GM19035 (cell line): Measurements from ENCODE around the gene PAK4.

Source experiments
- ATAC-seq: cut with Tn5 transposase; IDR thresholded peaks from one replicate; pipeline ENCODE4 v1.9.1; 2021; ENCODE audit not compliant: unreplicated experiment

Gene PAK4

GRCh38 chr19:39162441-39163043 lies 37.0 kb downstream of the PAK4 start:
- no peak for ATAC-seq

- no peak for ATAC-seq
These were observed 38.0 kb downstream of the PAK4 start for GRCh38 chr19:39163621-39164020.

- ATAC-seq, result no peak
These were observed 38.7 kb downstream of the PAK4 start for GRCh38 chr19:39164289-39164688.

GRCh38 chr19:39165857-39166256 lies 40.3 kb downstream of the PAK4 start:
- ATAC-seq, result no peak

GRCh38 chr19:39166571-39167391 lies 41.2 kb downstream of the PAK4 start:
- no peak for ATAC-seq

- ATAC-seq, result no peak
These were observed 42.1 kb downstream of the PAK4 start for GRCh38 chr19:39167461-39168257.

GRCh38 chr19:39168258-39169142 lies 42.9 kb downstream of the PAK4 start:
- ATAC-seq, result no peak

GRCh38 chr19:39169143-39169810 lies 43.7 kb downstream of the PAK4 start:
- ATAC-seq, result no peak

GRCh38 chr19:39170386-39171231 lies 45.0 kb downstream of the PAK4 start:
- ATAC-seq, result no peak

GRCh38 chr19:39171479-39172465 lies 46.2 kb downstream of the PAK4 start:
- no peak for ATAC-seq

- no peak for ATAC-seq
These were observed 47.3 kb downstream of the PAK4 start for GRCh38 chr19:39172700-39173501.

GRCh38 chr19:39173502-39173991 lies 48.0 kb downstream of the PAK4 start:
- no peak for ATAC-seq

- ATAC-seq, result no peak
These were observed 48.6 kb downstream of the PAK4 start for GRCh38 chr19:39174142-39174541.

- ATAC-seq, result no peak
These were observed 49.3 kb downstream of the PAK4 start for GRCh38 chr19:39174558-39175544.

- no peak for ATAC-seq
These were observed 50.0 kb downstream of the PAK4 start for GRCh38 chr19:39175564-39175963.

- ATAC-seq, result no peak
These were observed 51.6 kb downstream of the PAK4 start for GRCh38 chr19:39177110-39177699.
